NCI-H2029 treated with DMSO at 0.1 percent for 48 hours (cell line): ENCODE results near the gene INSYN2B.
"Not testable (repeated sequence)": the region's sequence is repeated elsewhere in the genome, so short reads cannot be mapped to it uniquely, and the experiment has no call there.

Experiments
- DNase-seq: peaks from one replicate; lab custom pipeline; 2025; lab: John Stamatoyannopoulos, UW

INSYN2B gene

DNA sequence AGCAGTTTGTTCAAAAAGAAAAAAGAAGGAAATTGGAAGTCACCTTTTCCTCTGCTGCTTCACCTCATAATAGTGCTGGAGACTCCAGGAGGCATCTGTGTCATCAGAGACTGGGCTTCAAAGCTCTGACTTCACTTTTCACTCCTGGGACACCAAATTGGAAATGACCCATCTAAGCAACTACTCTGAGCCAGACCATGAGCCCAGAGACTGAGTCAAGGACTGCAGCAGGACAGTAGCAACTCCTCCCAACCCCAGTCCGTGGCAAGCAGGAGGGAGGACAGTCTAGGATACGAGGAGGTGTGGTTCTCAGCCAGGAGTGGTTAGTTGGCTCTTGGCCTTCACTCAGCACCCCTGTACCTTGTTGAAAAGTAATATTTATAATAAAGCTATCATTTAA, 131.5 kb downstream of the INSYN2B start:
- no peak for DNase-seq

DNA sequence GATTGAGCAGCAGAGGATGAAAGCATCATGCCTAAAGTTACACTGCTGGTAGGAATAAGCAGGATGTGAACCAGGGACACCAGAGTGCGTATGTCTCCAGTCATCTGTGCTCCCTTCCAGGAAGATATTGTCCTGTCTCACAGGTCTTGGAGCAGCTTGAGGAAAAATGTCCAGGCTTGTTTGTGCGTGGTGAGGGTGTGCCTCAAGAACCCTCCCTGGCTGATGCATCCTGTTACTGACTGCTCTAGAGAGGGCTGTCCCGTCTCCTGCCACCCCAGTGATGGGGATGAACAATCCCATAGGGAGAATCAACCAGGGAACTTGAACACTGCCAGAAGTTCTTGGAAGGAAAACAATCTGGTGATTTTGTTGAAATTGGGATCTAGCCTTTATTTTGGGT, 132.0 kb downstream of the INSYN2B start:
- no peak for DNase-seq

GRCh38 chr5:169847519-169847918, 132.8 kb downstream of the INSYN2B start:
- no peak for DNase-seq

GRCh38 chr5:169842699-169843098, 137.6 kb downstream of the INSYN2B start:
- DNase-seq = no peak

- no peak for DNase-seq
These were observed 139.9 kb downstream of the INSYN2B start for GRCh38 chr5:169840405-169840804.

DNA sequence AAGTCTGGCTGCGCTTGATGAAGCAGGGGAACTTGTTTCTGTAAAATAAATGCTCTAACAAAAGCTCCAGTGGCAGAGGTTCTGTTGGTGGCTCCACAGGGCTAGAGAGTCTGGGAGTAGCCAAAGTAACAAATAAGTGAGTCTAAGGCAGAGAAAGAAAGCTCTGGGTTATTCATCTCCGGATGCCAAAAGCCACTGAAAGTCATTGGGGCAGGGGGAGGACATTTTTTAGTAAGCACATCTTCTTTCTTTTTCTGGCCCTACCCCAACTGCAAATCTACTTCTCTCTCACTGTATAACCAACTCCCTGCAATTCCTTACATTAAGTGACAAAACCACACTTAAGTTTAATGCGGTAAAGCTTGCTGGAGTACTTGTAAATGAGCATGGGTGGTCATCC, 141.6 kb downstream of the INSYN2B start:
- DNase-seq = no peak

GRCh38 chr5:169837686-169838085, 142.6 kb downstream of the INSYN2B start:
- DNase-seq = no peak

DNA sequence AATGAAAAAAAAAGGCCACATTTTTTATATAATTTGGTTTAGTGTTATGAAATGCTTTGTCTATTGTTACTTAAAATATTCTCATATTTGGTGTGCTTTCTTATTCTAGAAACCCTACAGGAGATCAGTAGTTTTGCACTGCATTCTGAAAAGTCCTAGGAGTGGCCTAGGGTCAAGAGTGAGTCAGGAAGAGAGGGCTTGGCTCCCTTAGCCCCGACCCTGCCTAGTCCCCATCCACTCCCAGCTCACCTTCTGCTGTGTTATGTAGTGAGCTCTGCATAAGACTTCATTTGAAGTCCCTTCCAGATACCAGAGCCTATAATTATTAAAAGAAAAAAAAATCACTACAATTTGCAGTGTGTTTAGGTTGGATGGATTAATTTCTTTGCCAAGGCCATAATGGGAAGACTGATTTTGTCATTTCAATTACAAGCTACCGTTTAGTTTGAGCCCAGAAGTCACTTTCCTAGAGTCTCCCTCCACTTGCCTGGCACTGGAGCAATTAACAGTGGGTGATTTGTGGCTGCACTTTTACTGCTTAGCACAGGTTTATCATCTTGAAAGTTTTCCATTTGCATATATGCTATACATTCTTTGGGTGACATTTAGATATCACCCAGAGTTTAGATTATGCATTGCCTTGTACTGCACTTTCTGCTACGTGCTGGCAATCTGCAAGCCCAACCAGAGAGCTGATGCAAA, 143.3 kb downstream of the INSYN2B start:
- no peak for DNase-seq

- DNase-seq = not testable (repeated sequence)
These were observed 145.8 kb downstream of the INSYN2B start for GRCh38 chr5:169834540-169834939.

DNA sequence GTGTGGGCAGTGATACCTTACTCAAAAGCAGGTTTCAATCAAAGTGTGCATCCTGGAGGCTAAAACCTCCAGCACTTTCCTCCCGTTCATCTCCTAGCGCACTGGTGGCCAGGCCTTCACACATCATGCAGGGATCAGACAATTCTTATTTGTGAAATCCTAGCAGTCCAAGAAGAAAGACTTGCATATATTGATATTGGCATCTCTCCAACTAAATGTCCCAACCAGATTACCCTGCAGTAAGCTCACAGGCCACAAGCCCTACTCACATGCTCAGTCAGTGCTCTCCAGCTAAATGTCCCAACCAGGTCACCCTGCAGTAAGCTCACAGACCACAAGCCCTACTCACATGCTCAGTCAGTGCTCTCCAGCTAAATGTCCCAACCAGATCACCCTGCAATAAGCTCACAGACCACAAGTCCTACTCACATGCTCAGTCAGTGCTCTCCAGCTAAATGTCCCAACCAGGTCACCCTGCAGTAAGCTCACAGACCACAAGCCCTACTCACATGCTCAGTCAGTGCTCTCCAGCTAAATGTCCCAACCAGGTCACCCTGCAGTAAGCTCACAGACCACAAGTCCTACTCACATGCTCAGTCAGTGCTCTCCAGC, 146.5 kb downstream of the INSYN2B start:
- DNase-seq = not testable (repeated sequence)

GRCh38 chr5:169832845-169833244, 147.4 kb downstream of the INSYN2B start:
- DNase-seq = no peak

GRCh38 chr5:169832304-169832703, 148.0 kb downstream of the INSYN2B start:
- no peak for DNase-seq

- DNase-seq = no peak
These were observed 149.0 kb downstream of the INSYN2B start for GRCh38 chr5:169831331-169831730.

DNA sequence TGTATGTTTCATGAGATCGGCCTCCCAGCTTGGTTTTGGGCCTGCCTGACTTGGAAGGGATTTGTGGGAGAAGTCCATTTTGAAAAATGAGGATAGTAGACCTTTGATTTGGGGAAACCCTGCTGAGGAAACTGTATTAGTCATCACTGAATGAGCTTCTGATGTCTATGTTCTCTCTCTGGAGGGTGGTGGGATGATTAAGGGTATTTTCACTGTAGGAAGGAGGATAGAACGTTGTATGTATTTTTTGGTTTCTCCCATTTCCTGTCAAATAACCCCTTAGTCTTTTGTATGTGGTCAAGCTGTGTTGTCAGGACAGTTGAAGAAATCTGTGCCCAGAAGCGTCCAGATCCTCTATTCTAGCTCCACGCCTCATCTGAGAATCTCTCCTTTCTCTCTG, 151.9 kb downstream of the INSYN2B start:
- DNase-seq = no peak

DNA sequence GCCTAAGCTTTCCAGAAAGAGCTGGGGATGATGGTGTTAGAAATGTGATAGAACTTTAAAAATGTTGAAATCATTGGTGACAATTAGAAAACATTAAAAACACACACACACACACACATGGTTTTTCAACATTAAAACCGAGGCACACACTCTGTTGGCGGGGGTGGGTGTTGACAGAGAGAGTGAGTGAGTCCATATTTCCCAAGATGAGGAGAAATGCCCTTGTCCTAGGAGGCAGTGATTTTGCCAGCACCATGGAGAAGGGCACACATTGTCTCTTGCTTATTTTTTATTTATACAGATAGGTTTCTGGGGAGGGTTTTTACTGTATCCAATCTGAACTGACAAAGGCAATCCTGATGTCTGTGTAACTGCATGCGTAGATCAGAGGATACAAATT, 152.5 kb downstream of the INSYN2B start:
- DNase-seq = no peak

- DNase-seq = no peak
These were observed 153.7 kb downstream of the INSYN2B start for GRCh38 chr5:169826618-169827017.

DNA sequence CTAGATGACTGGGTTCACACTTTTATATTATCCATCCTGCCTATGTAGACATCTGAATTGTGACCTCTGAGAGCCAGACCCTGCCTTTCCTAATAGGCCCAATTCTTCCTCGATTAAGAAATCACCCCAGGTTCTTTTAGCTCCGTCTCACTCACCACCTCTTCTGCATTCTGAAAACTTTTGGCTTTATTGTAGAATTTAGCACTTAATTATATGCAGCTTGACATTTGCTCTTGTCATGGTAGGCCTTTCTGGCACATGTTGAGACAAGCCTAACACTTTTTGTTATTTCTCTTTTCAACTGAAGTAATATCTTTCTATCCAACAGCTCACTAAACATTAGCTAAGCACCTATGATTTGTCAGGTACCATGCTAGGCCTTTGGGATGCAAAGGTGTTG, 163.3 kb downstream of the INSYN2B start:
- DNase-seq = no peak

GRCh38 chr5:169814522-169814921, 165.8 kb downstream of the INSYN2B start:
- no peak for DNase-seq
